Measurements from ENCODE around the gene FIS1. TPM values are rescaled to one million over a fixed set of nuclear protein-coding genes. Genes with fewer than 3 reads are reported as not detected.

Gene FIS1
- total RNA-seq, 1 experiment from 2014 or later = 104 TPM

DNA sequence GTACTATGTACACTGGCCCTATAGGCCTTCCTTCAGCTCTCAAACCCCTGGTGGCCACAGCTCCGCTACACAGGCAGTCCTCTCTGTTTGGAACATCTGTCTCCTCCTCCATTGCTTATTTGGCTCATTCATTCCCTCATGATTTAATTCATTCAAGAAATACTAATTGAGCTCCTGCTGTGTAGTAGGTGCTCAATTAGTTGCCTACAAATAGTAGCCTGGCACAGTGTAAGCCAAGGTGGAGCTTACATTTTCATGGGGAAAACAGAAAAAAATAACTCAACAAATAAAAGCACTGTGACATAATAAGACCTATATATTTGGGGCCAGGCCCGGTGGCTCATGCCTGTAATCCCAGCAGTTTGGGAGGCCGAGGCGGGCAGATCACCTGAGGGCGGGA lies 3.4 kb upstream of the FIS1 start:
- H4K20me1 ChIP-seq (ENCODE audit: insufficient read depth, low read depth, low read length) = peaks cover 14% of the 10 kb centered on the region
- no peak overlapping the region for H3K9ac ChIP-seq (ENCODE audit: low read length)
- peaks cover 70% of the 10 kb centered on the region for H3K79me2 ChIP-seq (ENCODE audit: low read length)

DNA sequence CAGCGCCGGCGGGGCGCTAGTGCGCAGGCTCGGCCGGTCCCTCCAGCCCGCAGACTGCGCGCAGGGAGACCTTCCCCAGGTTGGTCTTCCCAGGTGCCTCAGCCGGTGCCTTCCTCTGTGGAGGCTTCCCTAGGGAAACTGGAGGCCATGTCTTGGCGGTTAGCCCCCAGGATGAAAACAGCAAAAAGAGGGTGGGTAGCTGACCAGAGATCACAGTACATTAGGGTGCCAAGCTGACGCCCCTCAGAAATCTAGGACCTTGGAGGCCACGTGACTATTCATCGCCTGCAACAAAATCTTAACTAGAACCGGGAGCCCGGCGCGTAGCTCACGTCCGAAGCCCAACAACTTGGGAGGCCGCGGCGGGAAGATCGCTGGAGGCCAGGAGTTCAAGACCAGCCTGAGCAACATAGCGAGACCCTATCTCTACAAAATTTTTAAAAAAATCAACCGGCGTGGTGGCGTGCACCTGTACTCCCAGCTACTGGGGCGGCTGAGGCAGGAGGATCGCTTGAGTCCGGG lies 327 bp upstream of the FIS1 start:
- Histone ChIP-seq H3K36me3 (ENCODE audit: insufficient read depth, low read length) (peaks cover 11% of the 10 kb centered on the region), H3K4me2 (ENCODE audit: low read depth, low read length, poor library complexity, severe bottlenecking) (peak overlapping the region; percentile 99), H3K79me2 (ENCODE audit: low read length) (peaks cover 64% of the 10 kb centered on the region), H3K9me2 (replicated peaks; ENCODE audit: insufficient read depth, low read length) (no peaks in the 10 kb centered on the region), H3K9ac (ENCODE audit: low read length) (peak overlapping the region; percentile 100), H3K9me3 (ENCODE audit: low read length) (no peaks in the 10 kb centered on the region), H3K27ac (ENCODE audit: low read length) (no peak overlapping the region), H3K4me3 (ENCODE audit: low read length) (peak overlapping the region; percentile 100), H3K27me3 (ENCODE audit: low read length) (no peaks in the 10 kb centered on the region), H4K20me1 (ENCODE audit: insufficient read depth, low read depth, low read length) (peaks cover 9% of the 10 kb centered on the region; the same call in 1 of the 2 replicates), H2AFZ (ENCODE audit: low read length) (0 out of 2 replicates have a peak overlapping the region, but pooled peaks have one; percentile 77), H3K4me1 (ENCODE audit: low read length) (peaks cover 23% of the 10 kb centered on the region)
- no peak for DNase-seq

More for the DNA sequence above, 3.4 kb upstream of the FIS1 start:
- no peaks in the 10 kb centered on the region for H3K9me3 ChIP-seq (ENCODE audit: low read length)
- no peak overlapping the region for H3K4me3 ChIP-seq (ENCODE audit: low read length)
- H3K4me1 ChIP-seq (ENCODE audit: low read length) = peaks cover 38% of the 10 kb centered on the region
- H3K27ac ChIP-seq (ENCODE audit: low read length) = no peak overlapping the region
- H3K36me3 ChIP-seq (ENCODE audit: insufficient read depth, low read length) = peaks cover 11% of the 10 kb centered on the region
- no peak for DNase-seq
- no peaks in the 10 kb centered on the region for H3K9me2 ChIP-seq (replicated peaks; ENCODE audit: insufficient read depth, low read length)
- no peaks in the 10 kb centered on the region for H3K27me3 ChIP-seq (ENCODE audit: low read length)
- H2AFZ ChIP-seq (ENCODE audit: low read length) = no peak overlapping the region
- no peak overlapping the region for H3K4me2 ChIP-seq (ENCODE audit: low read depth, low read length, poor library complexity, severe bottlenecking)

DNA sequence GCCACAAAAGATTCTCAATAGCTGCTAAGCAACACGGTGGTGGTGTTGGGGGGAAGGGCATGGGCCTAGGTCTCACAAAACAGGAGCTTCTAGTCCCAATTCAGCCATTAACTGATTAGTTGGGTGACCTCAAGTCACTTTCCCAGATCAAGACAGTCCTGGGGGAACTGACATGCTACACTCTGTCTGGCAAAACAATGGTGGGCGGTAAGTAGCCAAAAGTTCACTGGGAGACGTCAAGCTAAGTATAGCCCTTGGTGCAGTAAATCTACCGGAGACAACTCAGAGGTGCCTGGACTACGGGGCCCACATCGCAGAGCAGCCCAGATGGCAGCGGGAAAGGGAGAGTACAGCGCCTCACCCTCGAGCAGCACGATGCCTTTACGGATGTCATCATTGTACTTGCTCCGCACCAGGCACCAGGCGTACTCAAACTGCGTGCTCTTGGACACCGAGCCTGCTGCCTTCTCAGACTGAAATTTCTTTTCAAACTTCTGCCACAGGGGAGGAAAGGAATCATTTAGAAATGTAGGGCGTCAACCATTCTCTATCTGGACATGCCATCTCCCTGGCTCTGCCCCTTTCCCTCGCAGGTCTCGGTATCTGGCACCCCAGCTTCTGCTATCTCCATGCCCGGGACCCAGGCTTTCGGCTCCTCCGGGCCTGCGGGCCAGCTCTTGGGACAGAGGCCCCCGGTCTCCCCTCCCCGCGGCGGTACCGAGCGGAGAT lies 1.1 kb downstream of the FIS1 start:
- H3K79me2 ChIP-seq (ENCODE audit: low read length) = peaks cover 53% of the 10 kb centered on the region
- H2AFZ ChIP-seq (ENCODE audit: low read length) = no peak overlapping the region
- H3K4me2 ChIP-seq (ENCODE audit: low read depth, low read length, poor library complexity, severe bottlenecking) = peak overlapping the region; percentile 99

DNA sequence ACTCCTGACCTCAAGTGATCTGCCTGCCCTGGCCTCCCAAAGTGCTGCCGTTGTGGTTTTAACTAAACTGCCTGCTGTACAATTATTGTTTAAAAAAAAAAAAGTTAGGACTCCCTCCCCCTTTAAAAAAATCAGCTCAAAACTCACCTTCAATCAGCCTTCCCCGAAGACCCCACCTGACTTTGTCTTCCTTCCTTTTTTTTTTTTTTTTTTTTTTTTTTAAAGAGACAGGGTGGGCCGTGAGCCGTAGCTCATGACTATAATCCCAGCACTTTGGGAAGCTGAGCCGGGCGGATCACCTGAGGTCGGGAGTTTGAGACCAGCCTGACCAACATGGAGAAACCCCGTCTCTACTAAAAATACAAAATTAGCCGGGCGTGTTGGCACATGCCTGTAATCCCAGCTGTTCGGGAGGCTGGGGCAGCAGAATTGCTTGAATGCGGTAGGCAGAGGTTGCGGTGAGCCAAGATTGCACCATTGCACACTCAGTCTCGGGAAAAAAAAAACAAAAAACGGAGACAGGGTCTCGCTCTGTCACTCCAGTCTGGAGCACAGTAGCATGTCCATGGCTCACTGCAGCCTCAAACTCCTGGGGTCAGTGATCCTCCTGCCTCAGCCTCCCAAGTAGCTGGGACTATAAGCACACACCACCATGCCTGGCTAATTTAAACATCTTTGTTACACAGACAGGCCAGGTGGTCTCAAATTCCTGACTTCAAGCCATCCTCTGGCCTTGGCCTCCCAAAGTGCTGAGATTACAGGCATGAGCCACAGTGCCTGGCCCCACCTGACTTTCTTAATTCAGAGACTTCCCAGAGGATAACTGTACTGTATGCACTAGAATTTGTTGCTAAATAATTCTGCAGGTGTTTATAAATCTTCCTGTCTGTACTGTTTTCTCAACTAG lies 3.2 kb downstream of the FIS1 start:
- H3K4me3 ChIP-seq (ENCODE audit: low read length) = no peak overlapping the region
- H4K20me1 ChIP-seq (ENCODE audit: insufficient read depth, low read depth, low read length) = peaks cover 9% of the 10 kb centered on the region; the same call in 1 of the 2 replicates
- H3K9ac ChIP-seq (ENCODE audit: low read length) = no peak overlapping the region
- H2AFZ ChIP-seq (ENCODE audit: low read length) = no peak overlapping the region
- no peak overlapping the region for H3K4me2 ChIP-seq (ENCODE audit: low read depth, low read length, poor library complexity, severe bottlenecking)
- H3K79me2 ChIP-seq (ENCODE audit: low read length) = peaks cover 41% of the 10 kb centered on the region
- no peaks in the 10 kb centered on the region for H3K27me3 ChIP-seq (ENCODE audit: low read length)
- H3K4me1 ChIP-seq (ENCODE audit: low read length) = peaks cover 22% of the 10 kb centered on the region
- no peak for DNase-seq
- H3K27ac ChIP-seq (ENCODE audit: low read length) = no peak overlapping the region
- no peaks in the 10 kb centered on the region for H3K9me3 ChIP-seq (ENCODE audit: low read length)
- no peaks in the 10 kb centered on the region for H3K36me3 ChIP-seq (ENCODE audit: insufficient read depth, low read length)
- H3K9me2 ChIP-seq (replicated peaks; ENCODE audit: insufficient read depth, low read length) = no peaks in the 10 kb centered on the region

More for the DNA sequence above, 1.1 kb downstream of the FIS1 start:
- Histone ChIP-seq H3K27ac (ENCODE audit: low read length) (no peak overlapping the region), H4K20me1 (ENCODE audit: insufficient read depth, low read depth, low read length) (peaks cover 9% of the 10 kb centered on the region; the same call in 1 of the 2 replicates), H3K4me1 (ENCODE audit: low read length) (peaks cover 22% of the 10 kb centered on the region), H3K27me3 (ENCODE audit: low read length) (no peaks in the 10 kb centered on the region), H3K36me3 (ENCODE audit: insufficient read depth, low read length) (peaks cover 7% of the 10 kb centered on the region; the same call in 1 of the 2 replicates), H3K9ac (ENCODE audit: low read length) (peak overlapping the region; percentile 100), H3K9me3 (ENCODE audit: low read length) (no peaks in the 10 kb centered on the region), H3K4me3 (ENCODE audit: low read length) (peak overlapping the region; percentile 100), H3K9me2 (replicated peaks; ENCODE audit: insufficient read depth, low read length) (no peaks in the 10 kb centered on the region)
- no peak for DNase-seq

DNA sequence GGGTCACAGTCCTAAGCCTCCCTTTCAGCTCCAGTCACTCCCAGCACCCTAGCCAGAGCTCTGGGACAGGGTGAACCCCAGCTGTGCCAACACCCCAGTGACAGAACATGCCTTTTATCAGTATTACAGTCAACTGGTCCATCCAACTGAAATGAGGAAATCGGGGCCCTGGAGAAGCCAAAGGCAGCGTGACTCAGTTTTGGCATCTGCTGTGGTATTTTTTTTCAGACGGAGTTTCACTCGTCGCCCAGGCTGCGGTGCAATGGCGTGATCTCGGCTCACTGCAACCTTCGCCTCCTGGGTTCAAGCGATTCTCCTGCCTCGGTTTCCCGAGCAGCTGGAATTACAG lies 3.9 kb downstream of the FIS1 start:
- Histone ChIP-seq H3K27me3 (ENCODE audit: low read length) (no peaks in the 10 kb centered on the region), H3K36me3 (ENCODE audit: insufficient read depth, low read length) (no peaks in the 10 kb centered on the region), H2AFZ (ENCODE audit: low read length) (no peak overlapping the region), H3K9me2 (replicated peaks; ENCODE audit: insufficient read depth, low read length) (no peaks in the 10 kb centered on the region), H3K4me3 (ENCODE audit: low read length) (no peak overlapping the region), H4K20me1 (ENCODE audit: insufficient read depth, low read depth, low read length) (peaks cover 9% of the 10 kb centered on the region; the same call in 1 of the 2 replicates), H3K79me2 (ENCODE audit: low read length) (peaks cover 35% of the 10 kb centered on the region), H3K4me2 (ENCODE audit: low read depth, low read length, poor library complexity, severe bottlenecking) (no peak overlapping the region), H3K27ac (ENCODE audit: low read length) (no peak overlapping the region), H3K4me1 (ENCODE audit: low read length) (peaks cover 21% of the 10 kb centered on the region), H3K9ac (ENCODE audit: low read length) (no peak overlapping the region), H3K9me3 (ENCODE audit: low read length) (no peaks in the 10 kb centered on the region)
- no peak for DNase-seq

DNA sequence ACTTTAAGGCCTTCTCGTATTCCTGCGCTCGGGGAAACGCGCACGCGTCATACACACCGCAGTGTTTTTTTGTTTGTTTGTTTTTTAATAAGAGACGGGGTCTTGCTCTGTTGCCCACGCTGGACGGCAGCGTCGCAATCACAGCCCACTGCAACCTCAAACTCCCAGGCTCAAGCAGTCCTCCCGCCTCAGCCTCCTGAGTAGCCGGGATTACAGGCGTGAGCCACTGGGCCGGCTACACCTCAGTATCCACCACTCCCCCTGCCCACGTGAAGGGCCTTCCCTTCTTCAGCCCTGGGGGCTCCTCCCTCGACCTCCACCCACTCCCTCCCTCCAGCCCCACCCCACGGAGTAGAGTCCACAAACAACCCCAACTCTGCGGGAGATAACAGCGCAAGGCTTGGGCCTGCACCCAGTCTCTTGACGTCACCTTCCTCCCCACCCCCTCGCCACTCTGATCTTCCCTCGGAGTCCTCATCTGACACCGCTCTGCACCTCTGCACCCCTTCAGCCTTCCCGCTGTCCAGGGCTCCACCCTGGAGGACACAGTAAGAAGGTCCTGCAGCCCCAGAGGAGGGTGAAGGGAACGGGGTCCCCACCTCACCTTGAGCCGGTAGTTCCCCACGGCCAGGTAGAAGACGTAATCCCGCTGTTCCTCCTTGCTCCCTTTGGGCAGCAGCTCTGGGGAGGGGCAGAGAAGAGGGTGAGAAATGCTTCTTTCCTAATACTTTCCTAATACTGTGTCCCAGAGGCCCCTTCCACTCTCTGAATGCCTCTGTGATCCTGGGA lies 4.5 kb downstream of the FIS1 start:
- Histone ChIP-seq H3K27ac (ENCODE audit: low read length) (no peak overlapping the region), H4K20me1 (ENCODE audit: insufficient read depth, low read depth, low read length) (peaks cover 9% of the 10 kb centered on the region; the same call in 1 of the 2 replicates), H3K4me1 (ENCODE audit: low read length) (peaks cover 16% of the 10 kb centered on the region), H3K79me2 (ENCODE audit: low read length) (peaks cover 29% of the 10 kb centered on the region), H3K36me3 (ENCODE audit: insufficient read depth, low read length) (no peaks in the 10 kb centered on the region), H3K4me3 (ENCODE audit: low read length) (no peak overlapping the region), H3K27me3 (ENCODE audit: low read length) (no peaks in the 10 kb centered on the region), H3K9ac (ENCODE audit: low read length) (no peak overlapping the region), H2AFZ (ENCODE audit: low read length) (no peak overlapping the region), H3K9me3 (ENCODE audit: low read length) (no peaks in the 10 kb centered on the region), H3K9me2 (replicated peaks; ENCODE audit: insufficient read depth, low read length) (no peaks in the 10 kb centered on the region), H3K4me2 (ENCODE audit: low read depth, low read length, poor library complexity, severe bottlenecking) (no peak overlapping the region)
- DNase-seq = no peak

DNA sequence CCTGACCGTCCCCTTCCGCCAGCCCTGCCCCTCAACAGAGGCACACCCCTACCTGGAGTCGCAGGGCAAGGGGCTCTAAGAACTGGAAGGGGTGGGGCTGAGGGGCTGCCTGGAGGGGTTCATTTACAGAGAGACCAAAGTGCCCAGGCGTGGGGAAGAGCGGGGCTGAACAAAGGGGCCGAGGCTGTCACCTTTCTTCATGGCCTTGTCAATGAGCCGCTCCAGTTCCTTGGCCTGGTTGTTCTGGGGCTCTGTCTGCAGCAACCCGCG lies 5.0 kb downstream of the FIS1 start:
- Histone ChIP-seq H3K4me1 (ENCODE audit: low read length) (peaks cover 11% of the 10 kb centered on the region), H3K27ac (ENCODE audit: low read length) (no peak overlapping the region), H2AFZ (ENCODE audit: low read length) (no peak overlapping the region), H3K79me2 (ENCODE audit: low read length) (peaks cover 26% of the 10 kb centered on the region), H3K4me3 (ENCODE audit: low read length) (no peak overlapping the region), H4K20me1 (ENCODE audit: insufficient read depth, low read depth, low read length) (peaks cover 9% of the 10 kb centered on the region; the same call in 1 of the 2 replicates), H3K27me3 (ENCODE audit: low read length) (no peaks in the 10 kb centered on the region), H3K36me3 (ENCODE audit: insufficient read depth, low read length) (no peaks in the 10 kb centered on the region), H3K4me2 (ENCODE audit: low read depth, low read length, poor library complexity, severe bottlenecking) (no peak overlapping the region), H3K9ac (ENCODE audit: low read length) (no peak overlapping the region), H3K9me2 (replicated peaks; ENCODE audit: insufficient read depth, low read length) (no peaks in the 10 kb centered on the region), H3K9me3 (ENCODE audit: low read length) (no peaks in the 10 kb centered on the region)
- no peak for DNase-seq
